HG02759 (cell line): Measurements from ENCODE around the gene SIPA1.
"Not testable (repeated sequence)": the region's sequence is repeated elsewhere in the genome, so short reads cannot be mapped to it uniquely, and the experiment has no call there.

ENCODE experiments used
- ATAC-seq: cut with Tn5 transposase; IDR thresholded peaks from one replicate; pipeline ENCODE4 v1.9.1; 2021; ENCODE audit warnings: mild to moderate bottlenecking, moderate library complexity; ENCODE audit not compliant: unreplicated experiment

SIPA1 gene

GRCh38 chr11:65655570-65656332, 17.9 kb downstream of the SIPA1 start:
- ATAC-seq: no peak

- no peak for ATAC-seq
Observed at GRCh38 chr11:65657426-65657825, 19.5 kb downstream of the SIPA1 start.

DNA sequence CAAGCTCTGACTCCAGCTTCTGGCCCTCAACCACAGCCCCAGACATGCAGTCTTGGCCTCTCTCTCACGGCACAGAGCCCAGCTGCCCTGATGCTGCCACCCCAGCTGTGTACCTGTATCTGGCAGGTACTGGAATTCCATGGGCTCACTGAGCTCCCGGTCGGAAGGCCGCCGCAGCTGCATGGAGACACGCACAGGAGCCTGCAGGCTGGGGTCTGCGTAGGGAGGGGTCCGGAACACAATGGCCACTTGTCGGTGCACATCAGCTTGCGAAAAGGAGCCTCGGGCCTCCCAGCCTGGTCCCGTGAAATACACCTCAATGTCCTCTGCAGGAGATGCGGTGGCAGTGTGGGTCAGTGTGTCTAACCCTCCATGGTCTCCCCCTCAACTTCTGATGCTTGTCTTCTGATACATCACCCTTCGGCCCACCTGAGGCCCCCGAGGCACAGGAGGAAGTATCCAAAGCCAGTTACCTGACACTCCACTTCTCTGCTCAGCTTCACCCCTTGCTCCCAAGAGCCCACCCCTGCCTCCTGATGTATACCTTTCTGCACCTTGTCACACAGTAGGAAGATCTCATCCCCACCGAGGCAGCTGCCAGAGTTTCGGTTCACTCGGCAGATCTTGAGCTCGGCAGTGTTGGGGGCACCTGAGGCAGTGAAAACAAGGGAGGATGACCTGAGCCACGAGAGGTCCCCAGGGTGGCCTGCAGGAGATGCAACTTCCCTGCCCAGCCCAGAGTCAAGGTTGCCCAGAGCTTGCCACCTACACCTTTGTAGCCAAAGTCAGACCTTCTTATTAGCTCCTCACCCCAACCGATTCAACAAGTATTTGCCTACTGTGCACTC, 20.5 kb downstream of the SIPA1 start:
- no peak for ATAC-seq

- ATAC-seq: no peak
Observed at GRCh38 chr11:65660038-65660437, 22.1 kb downstream of the SIPA1 start.

- ATAC-seq: not testable (repeated sequence)
Observed at GRCh38 chr11:65660908-65661307, 23.0 kb downstream of the SIPA1 start.

GRCh38 chr11:65661599-65662246, 23.8 kb downstream of the SIPA1 start:
- no peak for ATAC-seq

- no peak for ATAC-seq
Observed at GRCh38 chr11:65662247-65662798, 24.4 kb downstream of the SIPA1 start.

- peak; percentile 90 for ATAC-seq
Observed at GRCh38 chr11:65662799-65663638, 25.1 kb downstream of the SIPA1 start, which contains the start of gene RELA. RELA (minus strand) TSS chr11:65662916; CDS start chr11:65662832, 84 bp downstream.

DNA sequence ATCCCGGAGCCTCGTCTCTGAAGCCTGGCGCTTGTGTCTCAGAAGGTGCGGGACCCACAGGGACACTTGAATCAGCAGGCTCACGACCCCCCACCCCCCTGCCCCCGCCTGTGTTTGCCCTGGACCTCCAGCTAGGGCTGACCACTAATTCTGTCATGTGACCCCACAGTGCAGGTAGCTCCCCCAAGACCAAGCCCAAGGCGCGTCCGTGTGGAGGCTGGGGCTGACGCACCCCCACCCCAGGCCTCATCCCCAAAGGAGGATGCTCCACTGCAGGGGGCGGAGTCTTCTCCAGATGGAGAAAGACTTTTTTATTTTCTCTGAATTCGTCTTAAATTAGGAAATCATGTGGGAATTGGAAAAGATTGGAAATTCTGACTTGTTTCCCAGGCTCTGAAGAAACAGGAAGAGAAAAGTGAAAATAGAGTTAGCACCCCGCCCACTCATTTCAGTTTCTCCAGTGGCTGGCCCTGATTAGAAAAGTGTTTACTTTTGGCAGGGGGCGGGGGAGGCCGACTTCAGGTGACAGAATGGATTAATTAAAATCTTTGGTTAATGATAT, 25.8 kb downstream of the SIPA1 start:
- ATAC-seq: peak; percentile 15

- no peak for ATAC-seq
Observed at GRCh38 chr11:65672180-65672860, 34.4 kb downstream of the SIPA1 start.

DNA sequence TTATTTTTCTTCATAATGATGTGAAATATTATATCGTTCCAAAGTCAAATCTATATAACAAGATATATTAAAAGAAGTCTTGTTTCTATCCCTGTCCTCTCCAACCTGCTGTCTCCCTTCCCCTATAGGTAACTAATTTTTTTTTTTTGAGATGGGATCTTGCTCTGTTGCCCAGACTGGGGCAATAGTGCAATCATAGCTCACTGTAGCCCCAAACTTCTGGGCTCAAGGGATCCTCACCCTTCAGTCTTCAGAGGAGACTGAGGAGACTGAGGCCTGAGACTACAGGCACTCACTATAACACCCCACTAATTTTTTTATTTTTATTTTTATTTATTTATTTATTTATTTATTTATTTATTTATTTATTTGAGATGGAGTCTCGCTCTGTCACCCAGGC, 35.1 kb downstream of the SIPA1 start:
- ATAC-seq: no peak

- ATAC-seq: no peak
Observed at GRCh38 chr11:65680192-65680743, 42.4 kb downstream of the SIPA1 start.

DNA sequence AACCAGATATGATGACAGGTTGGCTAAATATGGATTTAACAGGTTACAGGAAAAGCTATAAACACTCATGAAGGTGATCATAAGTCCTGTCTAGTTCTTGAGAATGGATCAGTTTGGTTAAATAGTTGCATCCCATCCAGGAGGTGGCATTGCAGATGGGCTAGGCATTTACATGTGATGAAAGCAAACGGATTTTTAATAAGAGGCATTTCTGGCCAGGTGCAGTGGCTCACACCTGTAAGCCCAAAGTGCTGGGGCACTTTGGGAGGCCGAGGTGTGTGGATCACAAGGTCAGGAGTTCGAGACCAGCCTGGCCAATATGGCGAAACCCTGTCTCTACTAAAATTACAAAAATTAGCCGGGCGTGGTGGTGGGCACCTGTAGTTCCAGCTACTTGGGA, 45.6 kb downstream of the SIPA1 start:
- not testable (repeated sequence) for ATAC-seq

GRCh38 chr11:65685981-65686380, 48.1 kb downstream of the SIPA1 start:
- ATAC-seq: no peak

GRCh38 chr11:65691847-65692246, 53.9 kb downstream of the SIPA1 start:
- ATAC-seq: not testable (repeated sequence)

DNA sequence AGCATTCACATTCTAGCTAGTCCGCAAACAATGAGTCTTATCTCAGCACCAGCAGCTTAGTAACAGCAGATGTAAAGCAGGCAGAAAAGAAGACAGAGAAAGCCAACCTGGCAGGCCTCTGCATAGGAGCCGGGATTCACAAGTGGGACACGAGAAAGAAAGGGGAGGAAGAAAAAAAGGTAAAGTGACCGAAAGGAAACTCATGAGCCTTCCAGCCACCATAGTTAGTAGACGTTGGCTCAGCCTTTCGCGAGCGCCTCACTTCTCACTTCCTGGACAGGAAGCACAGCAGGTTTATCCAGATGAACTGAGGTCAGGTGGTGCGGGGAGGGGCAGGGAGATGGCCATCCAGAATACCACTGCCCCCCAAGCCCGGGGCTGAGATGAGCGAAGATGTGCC, 54.5 kb downstream of the SIPA1 start:
- ATAC-seq: no peak

GRCh38 chr11:65695459-65696241, 57.7 kb downstream of the SIPA1 start:
- ATAC-seq: no peak

DNA sequence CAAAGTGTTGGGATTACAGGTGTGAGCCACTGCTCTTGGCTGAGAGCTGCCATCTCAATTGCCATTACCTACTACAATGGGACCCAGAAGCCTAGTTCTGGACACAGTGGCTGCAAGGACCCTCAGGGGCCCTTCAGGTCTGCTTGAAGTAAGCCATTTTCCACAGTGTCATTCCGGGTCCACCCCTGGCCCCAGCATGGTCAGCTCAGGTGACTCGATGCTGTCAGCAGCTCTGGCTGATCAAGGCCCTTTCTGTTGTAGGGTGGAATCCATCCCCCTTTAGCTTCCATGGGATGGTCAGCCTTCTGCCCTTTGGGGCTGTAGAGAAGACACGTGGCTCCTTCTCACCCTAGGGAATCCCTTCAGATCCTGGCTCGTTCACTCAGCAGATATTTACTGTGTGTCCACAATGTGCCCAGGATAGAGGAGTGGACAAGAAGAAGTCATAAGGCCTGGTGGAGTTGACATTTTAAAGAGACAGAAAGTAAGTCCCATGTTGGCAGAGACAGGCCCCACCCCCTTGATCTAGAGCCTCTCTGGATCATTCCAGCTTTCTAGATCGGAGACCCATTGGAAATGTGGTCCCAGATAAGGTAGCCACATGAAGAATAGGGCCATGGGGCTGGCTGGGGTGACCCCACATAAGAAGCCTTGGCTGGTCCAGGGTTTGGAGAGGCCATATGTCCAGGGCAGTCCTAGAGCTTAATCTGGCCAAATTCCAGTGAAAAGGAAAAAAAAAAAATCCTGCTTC, 59.1 kb downstream of the SIPA1 start:
- no peak for ATAC-seq
